GM23248 (cell line): ENCODE measurements around the gene PWP2.

Experiments used
- EZH2 ChIP-seq: fragments of 200-600 bp; sonication (generic); IDR thresholded peaks from 2 replicates; pipeline ENCODE4 v1.6.1; 2018; ENCODE audit warnings: antibody characterized with exemption, mild to moderate bottlenecking; ENCODE audit not compliant: insufficient read depth, poor library complexity, severe bottlenecking
- EZH2phosphoT487 ChIP-seq: fragments of 200-600 bp; sonication (generic); IDR thresholded peaks from 2 replicates; pipeline ENCODE4 v1.6.1; 2018; ENCODE audit warnings: antibody characterized with exemption, moderate library complexity, mild to moderate bottlenecking, low read depth; ENCODE audit not compliant: insufficient read depth

DNA sequence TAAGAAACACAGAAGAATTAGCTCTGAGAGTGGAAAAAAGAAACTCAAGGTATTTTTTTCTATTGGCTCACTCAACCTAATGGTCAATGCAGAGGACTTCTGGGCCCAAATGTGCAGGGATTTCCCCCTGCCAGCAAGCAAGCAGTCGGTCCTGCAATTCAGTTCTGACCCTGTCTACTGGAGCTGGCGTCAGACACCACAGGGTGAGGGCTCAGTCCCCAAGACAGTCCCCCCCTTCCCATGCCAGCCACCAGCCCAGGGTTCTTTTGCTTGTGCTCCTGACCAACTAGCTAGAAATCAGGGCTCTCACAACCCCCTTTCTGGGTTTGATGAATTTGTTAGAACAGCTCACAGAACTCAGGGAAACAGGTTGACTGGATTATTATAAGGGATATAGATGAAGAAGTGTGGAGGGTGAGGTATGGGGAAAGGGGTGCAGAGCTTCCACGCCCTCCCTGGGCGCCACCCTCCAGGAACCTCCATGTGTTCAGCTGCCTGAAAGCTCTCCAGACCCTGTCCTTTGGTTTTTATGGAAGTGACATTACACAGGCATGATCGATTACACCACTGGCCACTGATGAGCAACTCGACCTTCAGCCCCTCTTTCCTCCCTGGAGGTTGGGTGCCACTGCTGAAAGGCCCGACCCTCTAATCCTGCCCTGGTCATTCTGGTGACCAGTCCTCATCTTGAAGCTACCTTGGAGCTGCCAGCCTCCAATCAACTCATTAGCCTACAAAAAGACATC, 22.5 kb upstream of the PWP2 start:
- TF ChIP-seq EZH2 (no peak), EZH2phosphoT487 (no peak)
